ENCODE data around the gene KIFC3.
A peak's percentile ranks its signal among the peaks of the same experiment; 100 is the strongest.
"Not testable (repeated sequence)": the region's sequence is repeated elsewhere in the genome, so short reads cannot be mapped to it uniquely, and the experiment has no call there.

Gene KIFC3, protein sequence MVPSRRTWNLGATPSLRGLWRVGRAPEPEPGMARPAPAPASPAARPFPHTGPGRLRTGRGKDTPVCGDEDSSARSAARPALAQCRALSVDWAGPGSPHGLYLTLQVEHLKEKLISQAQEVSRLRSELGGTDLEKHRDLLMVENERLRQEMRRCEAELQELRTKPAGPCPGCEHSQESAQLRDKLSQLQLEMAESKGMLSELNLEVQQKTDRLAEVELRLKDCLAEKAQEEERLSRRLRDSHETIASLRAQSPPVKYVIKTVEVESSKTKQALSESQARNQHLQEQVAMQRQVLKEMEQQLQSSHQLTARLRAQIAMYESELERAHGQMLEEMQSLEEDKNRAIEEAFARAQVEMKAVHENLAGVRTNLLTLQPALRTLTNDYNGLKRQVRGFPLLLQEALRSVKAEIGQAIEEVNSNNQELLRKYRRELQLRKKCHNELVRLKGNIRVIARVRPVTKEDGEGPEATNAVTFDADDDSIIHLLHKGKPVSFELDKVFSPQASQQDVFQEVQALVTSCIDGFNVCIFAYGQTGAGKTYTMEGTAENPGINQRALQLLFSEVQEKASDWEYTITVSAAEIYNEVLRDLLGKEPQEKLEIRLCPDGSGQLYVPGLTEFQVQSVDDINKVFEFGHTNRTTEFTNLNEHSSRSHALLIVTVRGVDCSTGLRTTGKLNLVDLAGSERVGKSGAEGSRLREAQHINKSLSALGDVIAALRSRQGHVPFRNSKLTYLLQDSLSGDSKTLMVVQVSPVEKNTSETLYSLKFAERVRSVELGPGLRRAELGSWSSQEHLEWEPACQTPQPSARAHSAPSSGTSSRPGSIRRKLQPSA

DNA sequence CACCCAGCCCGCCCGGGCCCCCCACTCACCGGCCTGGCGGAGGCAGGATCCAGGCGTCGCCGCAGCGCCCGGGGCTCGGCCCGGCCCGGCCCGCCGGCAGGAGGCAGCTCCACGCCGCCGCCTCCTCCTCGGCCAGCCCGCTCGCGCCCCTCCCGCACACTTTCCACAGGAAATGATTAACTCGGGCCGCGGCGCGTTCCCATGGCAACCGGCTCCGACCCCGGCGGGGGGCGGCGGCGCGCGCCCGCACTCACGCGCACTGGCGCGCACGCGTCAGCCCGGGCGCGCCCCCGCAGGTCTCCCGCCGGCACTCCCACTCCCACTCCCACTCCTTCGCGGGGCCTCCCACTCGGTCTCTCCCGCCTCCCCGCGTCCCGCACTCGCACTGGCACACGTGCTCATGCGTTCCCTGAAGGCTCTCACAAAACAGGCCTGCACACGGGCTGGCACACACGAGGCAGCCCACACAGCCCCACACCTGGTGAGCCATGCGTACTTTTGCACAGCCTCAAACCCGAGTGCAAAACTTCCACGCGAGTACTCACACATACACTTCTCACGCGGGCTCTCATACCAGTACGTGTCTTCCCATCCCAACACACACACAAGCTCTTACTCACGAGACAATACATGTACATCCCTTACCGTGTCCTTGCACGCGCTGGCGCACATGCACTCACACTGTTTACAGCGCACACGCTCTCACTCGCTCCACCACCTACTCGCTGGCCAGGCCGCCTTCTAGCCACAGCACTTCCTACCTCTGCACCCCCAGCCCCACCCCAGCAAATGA, at the start of gene KIFC3:
KIFC3 (minus strand) TSS at position 151 of the 793 bp plus-strand sequence. CDS start 4,248 bp downstream, outside the sequence.
- Histone ChIP-seq H3K36me3 (ENCODE audit: control insufficient read depth in 2 of 2, insufficient read depth in 2 of 2, low read length in 2 of 2) (no peaks in the 10 kb centered on the region), H3K27ac (ENCODE audit: low read length) (peak within 1 kb of the TSS; percentile 77), H3K9ac (ENCODE audit: low read length in 2 of 2) (peak within 1 kb of the TSS; percentile 74 to 80), H3K4me1 (ENCODE audit: control insufficient read depth, insufficient read depth, low read length) (peaks cover 43% of the 10 kb centered on the region), H3K4me3 (ENCODE audit: low read length in 2 of 2) (peak within 1 kb of the TSS; percentile 60 to 80), H3K9me3 (ENCODE audit: control insufficient read depth in 2 of 2, low read length in 2 of 2) (no peaks in the 10 kb centered on the region), H3K27me3 (ENCODE audit: control insufficient read depth in 1 of 2, insufficient read depth in 2 of 2, low read length in 2 of 2) (no peaks in the 10 kb centered on the region)

- no peak overlapping the region for H3K4me3 ChIP-seq (ENCODE audit: low read length in 2 of 2)
- no peak overlapping the region for H3K27ac ChIP-seq (ENCODE audit: low read length)
- H3K9ac ChIP-seq (ENCODE audit: low read length in 2 of 2), result no peak overlapping the region
- H3K9me3 ChIP-seq (ENCODE audit: control insufficient read depth in 2 of 2, low read length in 2 of 2), result no peaks in the 10 kb centered on the region
- H3K4me1 ChIP-seq (ENCODE audit: control insufficient read depth, insufficient read depth, low read length), result no peaks in the 10 kb centered on the region
- H3K27me3 ChIP-seq (ENCODE audit: control insufficient read depth in 1 of 2, insufficient read depth in 2 of 2, low read length in 2 of 2), result no peaks in the 10 kb centered on the region
- no peaks in the 10 kb centered on the region for H3K36me3 ChIP-seq (ENCODE audit: control insufficient read depth in 2 of 2, insufficient read depth in 2 of 2, low read length in 2 of 2)
Observed at GRCh38 chr16:57848181-57848580, 45.9 kb upstream of the KIFC3 start.

DNA sequence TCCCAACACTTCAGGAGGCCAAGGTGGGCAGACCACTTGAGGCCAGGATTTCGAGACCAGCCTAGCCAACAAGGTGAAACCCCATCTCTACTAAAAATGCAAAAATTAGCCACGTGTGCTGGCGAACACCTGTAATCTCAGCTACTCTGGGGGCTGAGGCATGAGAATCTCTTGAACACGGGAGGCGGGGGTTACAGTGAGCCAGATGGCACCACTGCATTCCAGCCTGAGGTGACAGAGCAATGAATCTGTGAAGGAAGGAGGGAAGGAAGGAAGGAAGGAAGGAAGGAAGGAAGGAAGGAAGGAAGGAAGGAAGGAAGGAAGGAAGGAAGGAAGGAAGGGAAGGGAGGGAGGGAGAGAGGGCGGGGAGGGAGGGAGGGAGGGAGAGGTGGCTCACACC, 44.6 kb upstream of the KIFC3 start:
- H3K4me3 ChIP-seq (ENCODE audit: low read length in 2 of 2); H3K27ac ChIP-seq (ENCODE audit: low read length); H3K36me3 ChIP-seq (ENCODE audit: control insufficient read depth in 2 of 2, insufficient read depth in 2 of 2, low read length in 2 of 2); H3K27me3 ChIP-seq (ENCODE audit: control insufficient read depth in 1 of 2, insufficient read depth in 2 of 2, low read length in 2 of 2); H3K9me3 ChIP-seq (ENCODE audit: control insufficient read depth in 2 of 2, low read length in 2 of 2); H3K4me1 ChIP-seq (ENCODE audit: control insufficient read depth, insufficient read depth, low read length); H3K9ac ChIP-seq (ENCODE audit: low read length in 2 of 2): not testable (repeated sequence)

DNA sequence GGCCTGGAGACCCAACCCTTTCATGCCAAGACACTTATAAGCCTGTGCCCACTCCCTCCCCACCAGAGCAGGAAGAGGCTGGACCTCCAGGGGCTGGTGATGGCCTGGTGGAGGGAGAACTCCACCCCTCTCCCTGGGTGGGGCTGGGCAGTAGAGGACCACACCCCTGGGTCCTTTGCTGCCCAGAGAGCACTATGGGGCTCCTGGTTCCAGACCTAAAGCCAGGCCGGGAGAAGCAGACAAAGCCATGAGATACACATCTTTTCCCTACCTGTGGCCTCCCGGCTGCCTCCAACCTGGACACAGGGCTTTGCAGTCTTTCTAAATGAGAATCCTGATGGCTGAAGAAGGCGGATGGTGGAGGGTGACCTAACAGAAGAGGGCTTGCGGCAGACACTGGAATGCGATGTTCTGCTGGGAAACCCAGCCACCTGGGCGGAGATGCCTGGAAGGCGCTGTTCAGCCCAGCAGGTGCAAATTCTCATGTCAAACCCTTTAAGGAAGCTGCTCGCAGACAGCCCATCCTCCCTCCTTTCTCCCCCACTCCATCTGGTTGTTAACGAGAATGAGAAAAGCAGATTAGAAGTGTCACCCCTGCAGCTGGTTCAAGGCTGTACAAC, 43.9 kb upstream of the KIFC3 start:
- Histone ChIP-seq H3K27ac (ENCODE audit: low read length) (no peak overlapping the region), H3K4me3 (ENCODE audit: low read length in 2 of 2) (no peak overlapping the region), H3K4me1 (ENCODE audit: control insufficient read depth, insufficient read depth, low read length) (no peaks in the 10 kb centered on the region), H3K36me3 (ENCODE audit: control insufficient read depth in 2 of 2, insufficient read depth in 2 of 2, low read length in 2 of 2) (no peaks in the 10 kb centered on the region), H3K9ac (ENCODE audit: low read length in 2 of 2) (no peak overlapping the region), H3K9me3 (ENCODE audit: control insufficient read depth in 2 of 2, low read length in 2 of 2) (no peaks in the 10 kb centered on the region), H3K27me3 (ENCODE audit: control insufficient read depth in 1 of 2, insufficient read depth in 2 of 2, low read length in 2 of 2) (no peaks in the 10 kb centered on the region)

DNA sequence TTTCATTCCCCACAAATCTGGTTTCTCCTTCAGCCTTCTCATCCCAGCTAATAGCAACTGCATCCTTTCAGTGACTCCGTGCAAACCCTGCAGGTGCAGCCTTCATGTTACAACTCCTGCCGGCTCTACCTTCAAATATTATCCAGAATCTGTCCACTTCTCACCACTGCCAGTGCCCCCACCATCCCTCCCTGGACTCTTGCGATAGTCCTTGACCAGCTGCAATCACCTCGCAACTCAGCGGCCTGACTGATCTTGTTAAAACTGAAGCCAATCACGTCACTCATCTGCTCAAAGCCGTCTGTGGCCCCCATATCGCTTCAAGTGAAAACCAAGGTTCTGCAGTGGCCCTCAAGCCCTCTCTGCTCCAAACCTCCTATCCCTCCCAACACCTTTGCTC, 42.8 kb upstream of the KIFC3 start:
- Histone ChIP-seq H3K27ac (ENCODE audit: low read length) (no peak overlapping the region), H3K4me1 (ENCODE audit: control insufficient read depth, insufficient read depth, low read length) (no peaks in the 10 kb centered on the region), H3K27me3 (ENCODE audit: control insufficient read depth in 1 of 2, insufficient read depth in 2 of 2, low read length in 2 of 2) (no peaks in the 10 kb centered on the region), H3K9me3 (ENCODE audit: control insufficient read depth in 2 of 2, low read length in 2 of 2) (no peaks in the 10 kb centered on the region), H3K9ac (ENCODE audit: low read length in 2 of 2) (no peak overlapping the region), H3K4me3 (ENCODE audit: low read length in 2 of 2) (no peak overlapping the region), H3K36me3 (ENCODE audit: control insufficient read depth in 2 of 2, insufficient read depth in 2 of 2, low read length in 2 of 2) (no peaks in the 10 kb centered on the region)

DNA sequence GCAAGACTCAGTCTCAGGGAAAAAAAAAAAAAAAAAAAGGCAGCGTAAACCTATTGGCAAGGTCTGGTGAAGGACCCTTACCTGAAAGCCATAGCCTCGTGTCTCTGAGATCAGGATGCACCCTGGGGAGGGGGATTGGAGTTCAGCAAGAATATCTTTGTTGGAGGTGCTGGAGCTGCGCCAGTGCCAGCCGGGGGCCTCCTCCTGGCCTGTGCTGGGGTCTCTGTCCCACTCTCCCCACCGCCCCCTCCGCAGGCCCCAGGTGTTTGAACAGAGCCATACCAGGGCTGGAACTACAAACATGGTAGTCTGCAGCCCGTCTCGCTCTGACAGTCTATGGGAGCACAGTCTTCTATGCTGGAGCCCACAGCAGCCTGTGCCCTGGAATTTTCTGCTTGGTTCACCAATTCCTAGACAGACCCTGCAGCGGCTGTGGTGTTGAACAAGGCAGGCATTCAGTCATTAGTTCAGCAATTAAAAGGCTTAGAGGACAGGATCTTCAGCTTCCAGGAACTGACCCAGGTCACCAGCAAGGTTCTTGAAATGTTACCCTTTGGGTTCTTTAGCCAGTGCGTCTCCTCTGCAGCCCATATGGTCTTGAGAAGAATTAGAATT, 42.2 kb upstream of the KIFC3 start:
- Histone ChIP-seq H3K4me3 (ENCODE audit: low read length in 2 of 2) (no peak overlapping the region), H3K36me3 (ENCODE audit: control insufficient read depth in 2 of 2, insufficient read depth in 2 of 2, low read length in 2 of 2) (no peaks in the 10 kb centered on the region), H3K4me1 (ENCODE audit: control insufficient read depth, insufficient read depth, low read length) (no peaks in the 10 kb centered on the region), H3K27me3 (ENCODE audit: control insufficient read depth in 1 of 2, insufficient read depth in 2 of 2, low read length in 2 of 2) (no peaks in the 10 kb centered on the region), H3K9me3 (ENCODE audit: control insufficient read depth in 2 of 2, low read length in 2 of 2) (no peaks in the 10 kb centered on the region), H3K27ac (ENCODE audit: low read length) (no peak overlapping the region), H3K9ac (ENCODE audit: low read length in 2 of 2) (no peak overlapping the region)

GRCh38 chr16:57843400-57843799, 41.1 kb upstream of the KIFC3 start:
- Histone ChIP-seq H3K4me1 (ENCODE audit: control insufficient read depth, insufficient read depth, low read length) (no peaks in the 10 kb centered on the region), H3K27ac (ENCODE audit: low read length) (no peak overlapping the region), H3K27me3 (ENCODE audit: control insufficient read depth in 1 of 2, insufficient read depth in 2 of 2, low read length in 2 of 2) (no peaks in the 10 kb centered on the region), H3K9me3 (ENCODE audit: control insufficient read depth in 2 of 2, low read length in 2 of 2) (no peaks in the 10 kb centered on the region), H3K36me3 (ENCODE audit: control insufficient read depth in 2 of 2, insufficient read depth in 2 of 2, low read length in 2 of 2) (no peaks in the 10 kb centered on the region), H3K4me3 (ENCODE audit: low read length in 2 of 2) (no peak overlapping the region), H3K9ac (ENCODE audit: low read length in 2 of 2) (no peak overlapping the region)

DNA sequence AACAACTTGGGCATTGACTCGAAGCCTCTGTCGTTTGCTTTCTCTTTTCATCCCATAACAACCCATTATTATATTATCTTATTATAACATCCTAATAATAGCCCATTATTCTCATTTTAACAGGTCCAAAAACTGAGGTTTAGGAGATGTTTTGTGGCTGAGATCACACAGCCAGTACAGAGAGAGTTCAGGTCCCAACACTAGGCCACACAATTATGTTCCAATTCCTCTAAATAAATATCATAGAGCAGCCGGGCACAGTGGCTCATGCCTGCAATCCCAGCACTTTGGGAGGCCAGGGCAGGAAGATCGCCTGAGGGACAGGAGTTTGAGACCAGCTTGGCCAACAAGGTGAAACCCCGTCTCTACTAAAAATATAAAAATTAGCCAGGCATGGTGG, 40.3 kb upstream of the KIFC3 start:
- Histone ChIP-seq H3K36me3 (ENCODE audit: control insufficient read depth in 2 of 2, insufficient read depth in 2 of 2, low read length in 2 of 2) (no peaks in the 10 kb centered on the region), H3K9ac (ENCODE audit: low read length in 2 of 2) (no peak overlapping the region), H3K4me3 (ENCODE audit: low read length in 2 of 2) (no peak overlapping the region), H3K9me3 (ENCODE audit: control insufficient read depth in 2 of 2, low read length in 2 of 2) (no peaks in the 10 kb centered on the region), H3K4me1 (ENCODE audit: control insufficient read depth, insufficient read depth, low read length) (no peaks in the 10 kb centered on the region), H3K27ac (ENCODE audit: low read length) (no peak overlapping the region), H3K27me3 (ENCODE audit: control insufficient read depth in 1 of 2, insufficient read depth in 2 of 2, low read length in 2 of 2) (peaks cover 0 to 2% of the 10 kb centered on the region in 2 donors)

DNA sequence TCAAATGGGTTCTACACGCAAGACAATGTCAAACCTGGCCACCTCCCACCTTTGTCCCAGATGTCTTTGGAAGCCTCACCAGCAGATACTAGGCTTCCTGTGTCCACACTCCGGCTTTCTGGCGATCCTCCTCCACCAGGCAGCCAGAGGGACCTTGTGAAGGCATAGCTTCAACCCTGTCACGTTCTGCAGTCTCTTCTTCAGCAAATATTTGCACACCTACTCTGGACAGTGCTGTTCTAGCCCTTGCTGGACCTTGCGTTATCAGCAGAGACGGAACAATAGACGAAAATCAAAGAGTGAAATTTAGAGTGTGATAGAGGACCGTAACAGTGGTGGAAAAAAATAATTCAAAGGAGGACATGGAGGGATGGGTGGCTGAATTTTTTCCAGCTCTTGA, 38.5 kb upstream of the KIFC3 start:
- no peaks in the 10 kb centered on the region for H3K9me3 ChIP-seq (ENCODE audit: control insufficient read depth in 2 of 2, low read length in 2 of 2)
- no peaks in the 10 kb centered on the region for H3K4me1 ChIP-seq (ENCODE audit: control insufficient read depth, insufficient read depth, low read length)
- no peak overlapping the region for H3K4me3 ChIP-seq (ENCODE audit: low read length in 2 of 2)
- H3K27me3 ChIP-seq (ENCODE audit: control insufficient read depth in 1 of 2, insufficient read depth in 2 of 2, low read length in 2 of 2), result peaks cover 0 to 2% of the 10 kb centered on the region in 2 donors
- H3K27ac ChIP-seq (ENCODE audit: low read length), result no peak overlapping the region
- no peak overlapping the region for H3K9ac ChIP-seq (ENCODE audit: low read length in 2 of 2)
- no peaks in the 10 kb centered on the region for H3K36me3 ChIP-seq (ENCODE audit: control insufficient read depth in 2 of 2, insufficient read depth in 2 of 2, low read length in 2 of 2)

DNA sequence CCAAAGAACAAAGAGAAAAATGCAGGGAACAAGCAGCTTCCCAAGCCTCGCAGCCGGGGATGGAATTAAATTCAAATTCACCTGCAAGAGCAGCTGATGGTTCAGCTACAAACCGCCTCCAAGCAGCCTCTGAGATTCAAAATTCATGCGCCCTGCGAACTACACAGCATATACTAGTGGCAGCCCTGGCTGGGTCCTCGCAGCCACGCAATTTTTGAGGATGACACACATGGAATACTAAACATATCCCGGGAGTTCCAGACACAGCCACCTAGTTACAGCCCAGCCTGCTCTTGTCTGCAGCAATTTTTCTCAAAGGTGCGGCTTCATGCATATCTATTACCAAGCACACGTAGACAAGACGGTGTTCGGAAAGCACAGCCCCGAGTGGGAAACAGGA, 35.9 kb upstream of the KIFC3 start:
- Histone ChIP-seq H3K27me3 (ENCODE audit: control insufficient read depth in 1 of 2, insufficient read depth in 2 of 2, low read length in 2 of 2) (peaks cover 0 to 2% of the 10 kb centered on the region in 2 donors), H3K4me1 (ENCODE audit: control insufficient read depth, insufficient read depth, low read length) (no peaks in the 10 kb centered on the region), H3K9me3 (ENCODE audit: control insufficient read depth in 2 of 2, low read length in 2 of 2) (no peaks in the 10 kb centered on the region), H3K4me3 (ENCODE audit: low read length in 2 of 2) (no peak overlapping the region), H3K27ac (ENCODE audit: low read length) (no peak overlapping the region), H3K9ac (ENCODE audit: low read length in 2 of 2) (no peak overlapping the region), H3K36me3 (ENCODE audit: control insufficient read depth in 2 of 2, insufficient read depth in 2 of 2, low read length in 2 of 2) (no peaks in the 10 kb centered on the region)
